IPS-NIHi11 (cell line): ENCODE results near the gene SNRNP35.
"Not testable (repeated sequence)": the region's sequence is repeated elsewhere in the genome, so short reads cannot be mapped to it uniquely, and the experiment has no call there.

Source experiments
- DNase-seq: peaks from one replicate; pipeline ENCODE4 v3.0.0; 2012; ENCODE audit warnings: mixed read lengths, low spot score

SNRNP35 gene

DNA sequence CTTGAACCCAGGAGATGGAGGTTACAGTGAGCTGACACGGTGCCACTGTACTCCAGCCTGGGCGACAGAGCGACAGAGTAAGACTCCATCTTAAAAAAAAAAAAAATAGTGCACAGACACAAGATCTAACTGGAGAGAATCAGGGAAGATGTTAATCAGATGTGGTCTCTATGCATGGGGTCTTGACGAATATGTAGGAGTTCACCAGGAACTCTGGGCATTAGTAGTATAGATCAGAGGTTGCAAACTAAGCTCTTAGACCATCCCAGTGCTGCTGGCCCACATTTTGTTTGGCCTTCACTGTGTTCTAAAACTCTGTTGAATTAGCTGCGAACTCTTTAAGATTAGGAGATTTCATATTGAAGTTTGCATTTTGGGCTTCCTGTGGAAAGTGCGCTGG, 31.6 kb downstream of the SNRNP35 start:
- no peak for DNase-seq

DNA sequence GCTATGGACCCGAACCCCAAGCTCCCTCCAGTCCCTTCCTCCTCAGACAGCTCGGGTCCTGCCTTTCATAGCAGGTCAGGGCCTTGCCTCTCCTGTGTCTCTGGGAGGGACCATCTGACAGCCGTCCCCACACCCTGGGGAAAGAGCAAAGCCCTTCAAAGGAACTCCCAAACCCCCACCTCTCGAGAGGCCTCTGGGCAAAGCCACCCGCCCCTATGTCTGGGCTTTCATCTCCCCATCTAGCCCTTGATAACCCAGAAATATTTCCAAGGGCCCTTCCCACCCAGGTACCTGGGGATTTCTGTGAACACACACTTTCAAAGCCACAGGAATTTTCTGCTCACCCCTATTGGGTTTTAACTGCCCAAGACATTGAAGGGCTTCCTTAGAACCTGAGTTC, 32.1 kb downstream of the SNRNP35 start:
- DNase-seq: no peak

DNA sequence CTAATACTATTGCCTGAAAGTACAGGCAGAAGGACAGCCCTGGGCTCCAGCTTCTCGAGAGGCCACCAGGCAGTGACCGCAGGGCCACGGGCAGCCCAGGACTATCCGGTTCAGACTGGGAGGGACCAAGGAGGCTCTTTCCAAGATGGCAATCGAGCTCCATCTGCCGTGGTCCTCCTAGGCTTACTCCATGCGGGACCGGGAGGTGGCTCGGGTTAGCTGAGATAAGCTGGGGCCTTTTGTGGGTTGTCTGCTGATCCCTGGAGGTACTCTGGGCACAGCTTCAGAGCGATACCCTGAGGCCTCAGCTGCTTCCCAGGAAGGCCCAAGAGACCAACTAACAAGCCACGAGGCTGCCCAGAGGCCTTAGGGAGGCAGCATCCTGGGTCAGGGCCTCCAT, 33.1 kb downstream of the SNRNP35 start:
- no peak for DNase-seq

DNA sequence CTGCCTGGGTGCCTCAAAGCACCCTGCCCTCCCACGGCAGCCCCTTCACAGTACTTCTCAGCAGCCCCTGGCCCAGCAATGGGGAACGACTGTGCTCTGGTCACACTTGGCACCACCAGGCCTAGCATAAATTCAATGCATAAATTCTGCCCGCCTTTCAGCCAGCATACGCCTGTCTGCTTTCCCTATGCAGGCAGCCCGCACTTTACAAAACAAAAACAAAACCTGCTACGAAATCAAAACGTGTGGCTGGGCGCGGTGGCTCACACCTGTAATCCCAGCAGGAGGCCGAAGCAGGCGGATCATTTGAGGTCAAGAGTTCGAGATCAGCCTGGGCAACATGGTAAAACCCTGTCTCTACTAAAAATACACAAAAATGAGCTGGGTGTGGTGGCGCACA, 33.5 kb downstream of the SNRNP35 start:
- DNase-seq: no peak

DNA sequence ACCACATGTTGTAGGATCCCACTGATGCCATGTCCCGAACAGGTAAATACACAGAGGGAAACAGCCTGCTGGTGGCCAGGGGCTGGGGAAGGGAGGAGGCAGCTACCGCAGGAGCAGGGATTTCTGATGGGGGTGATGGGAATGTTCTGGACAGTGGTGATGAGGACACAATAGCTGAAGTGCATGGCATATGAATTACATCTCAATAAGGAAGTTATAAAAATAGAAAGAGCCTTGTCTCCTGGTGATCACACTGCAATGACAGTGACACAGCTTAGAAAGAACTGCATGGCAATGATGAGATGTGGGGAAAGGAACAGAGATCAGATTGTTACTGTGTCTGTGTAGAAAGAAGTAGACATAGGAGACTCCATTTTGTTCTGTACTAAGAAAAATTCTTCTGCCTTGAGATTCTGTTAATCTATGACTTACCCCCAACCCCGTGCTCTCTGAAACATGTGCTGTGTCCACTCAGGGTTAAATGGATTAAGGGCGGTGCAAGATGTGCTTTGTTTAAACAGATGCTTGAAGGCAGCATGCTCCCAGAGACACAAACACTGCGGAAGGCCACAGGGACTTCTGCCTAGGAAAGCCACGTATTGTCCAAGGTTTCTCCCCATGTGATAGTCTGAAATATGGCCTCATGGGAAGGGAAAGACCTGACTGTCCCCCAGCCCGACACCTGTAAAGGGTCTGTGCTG, 34.5 kb downstream of the SNRNP35 start:
- DNase-seq: not testable (repeated sequence)

DNA sequence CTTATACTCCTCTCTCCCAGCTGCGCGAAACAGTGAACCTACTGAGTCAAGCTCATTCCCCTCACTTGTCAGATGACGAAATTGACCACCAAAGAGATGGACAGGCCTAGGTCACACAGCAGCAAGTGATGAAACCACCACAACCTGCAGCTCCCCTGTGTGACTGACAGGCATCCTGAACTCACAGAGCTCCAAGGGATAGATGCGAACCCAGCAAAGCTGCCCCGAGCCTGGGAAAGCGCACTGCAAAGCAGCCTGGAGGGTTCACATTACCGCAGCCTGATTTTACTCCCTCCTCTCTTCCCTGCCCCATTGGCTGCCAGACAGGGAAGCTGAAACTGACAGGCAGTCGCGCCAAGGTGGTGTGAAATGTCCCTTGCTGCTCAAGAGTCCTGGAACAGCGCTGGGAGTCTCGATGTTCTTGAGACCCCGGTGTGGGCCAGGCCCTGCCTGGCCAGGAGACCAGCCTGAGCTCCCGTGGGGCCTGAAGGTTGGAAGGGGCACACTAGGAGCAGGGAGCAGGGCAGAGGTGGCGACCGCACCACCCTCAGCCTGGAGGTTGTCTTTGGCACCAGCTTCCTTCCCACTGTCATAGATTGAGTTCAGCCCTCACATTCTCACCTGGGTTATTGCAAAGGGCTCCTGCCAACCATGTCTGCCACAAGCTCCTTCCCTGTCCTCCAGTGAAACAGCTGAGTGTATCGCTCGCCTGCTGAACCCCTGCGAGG, 36.3 kb downstream of the SNRNP35 start:
- DNase-seq: no peak

DNA sequence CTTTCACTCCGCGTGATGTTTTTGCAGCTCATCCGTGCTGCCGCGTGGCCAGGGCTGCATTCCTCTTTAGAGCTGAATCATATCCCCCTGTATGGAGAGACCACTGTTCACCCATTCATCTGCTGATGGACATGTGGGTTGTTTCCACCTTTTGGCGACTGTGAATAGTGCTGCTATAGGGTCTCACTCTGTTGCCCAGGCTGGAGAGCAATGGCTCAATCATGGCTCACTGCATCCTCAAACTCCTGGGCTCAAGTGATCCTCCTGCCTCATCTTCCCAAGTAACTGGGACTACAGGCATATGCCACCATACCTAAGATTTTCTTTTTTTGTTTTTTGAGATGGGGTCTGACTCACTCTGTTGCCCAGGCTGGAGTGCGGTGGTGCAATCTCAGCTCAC, 39.1 kb downstream of the SNRNP35 start:
- no peak for DNase-seq

DNA sequence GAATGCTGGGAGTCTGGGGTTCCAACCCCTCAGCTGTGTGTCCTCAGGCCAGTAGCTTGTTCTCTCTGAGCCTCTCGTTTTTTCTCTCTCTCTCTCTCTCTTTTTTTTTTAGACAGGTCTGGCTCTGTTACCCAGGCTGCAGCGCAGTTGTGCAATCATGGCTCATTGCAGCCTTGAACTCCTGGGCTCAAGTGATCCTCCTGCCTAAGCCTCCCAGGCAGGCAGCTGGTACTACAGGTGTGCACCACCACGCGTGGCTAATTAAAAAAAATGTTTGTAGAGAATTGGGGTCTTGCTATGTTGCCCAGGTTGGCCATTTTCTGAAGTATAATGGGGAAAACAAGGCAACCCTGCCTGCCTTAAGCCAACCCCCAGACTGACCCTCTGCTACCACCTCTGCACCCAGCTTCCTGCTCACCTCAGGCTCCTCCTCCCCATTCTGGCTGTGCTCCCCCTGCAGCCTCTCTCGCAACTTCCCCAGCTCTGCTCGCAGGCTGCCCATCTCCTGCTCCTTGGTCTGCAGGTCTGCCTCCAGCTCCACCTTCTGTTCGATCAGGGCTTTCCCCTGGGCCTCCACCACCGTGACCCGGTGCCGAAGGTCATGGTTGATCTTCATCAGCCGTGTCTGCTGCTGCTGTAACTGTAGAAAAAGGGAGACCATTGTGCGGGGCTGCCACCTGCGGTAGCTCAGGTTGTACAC, 40.3 kb downstream of the SNRNP35 start:
- DNase-seq: no peak

DNA sequence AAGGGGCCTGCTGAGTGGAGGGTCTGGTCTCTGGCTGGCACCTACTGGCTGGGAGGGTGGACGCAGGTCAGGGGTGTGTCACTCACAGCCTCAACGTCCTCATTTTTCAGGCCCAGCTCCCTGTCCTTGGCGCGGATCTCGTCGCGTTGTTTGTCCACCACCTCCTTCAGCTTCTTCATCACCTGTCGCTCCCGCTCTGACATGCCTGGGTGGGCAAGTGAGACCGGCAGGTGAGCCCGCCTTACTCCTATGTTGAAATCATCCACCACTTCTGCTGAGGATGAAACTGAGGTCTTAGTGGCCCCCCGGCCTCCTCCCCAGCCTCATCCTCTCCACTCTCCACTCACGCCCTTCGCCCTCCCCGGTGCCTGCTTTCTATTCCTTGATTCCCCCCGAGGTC, 41.4 kb downstream of the SNRNP35 start:
- DNase-seq: no peak

DNA sequence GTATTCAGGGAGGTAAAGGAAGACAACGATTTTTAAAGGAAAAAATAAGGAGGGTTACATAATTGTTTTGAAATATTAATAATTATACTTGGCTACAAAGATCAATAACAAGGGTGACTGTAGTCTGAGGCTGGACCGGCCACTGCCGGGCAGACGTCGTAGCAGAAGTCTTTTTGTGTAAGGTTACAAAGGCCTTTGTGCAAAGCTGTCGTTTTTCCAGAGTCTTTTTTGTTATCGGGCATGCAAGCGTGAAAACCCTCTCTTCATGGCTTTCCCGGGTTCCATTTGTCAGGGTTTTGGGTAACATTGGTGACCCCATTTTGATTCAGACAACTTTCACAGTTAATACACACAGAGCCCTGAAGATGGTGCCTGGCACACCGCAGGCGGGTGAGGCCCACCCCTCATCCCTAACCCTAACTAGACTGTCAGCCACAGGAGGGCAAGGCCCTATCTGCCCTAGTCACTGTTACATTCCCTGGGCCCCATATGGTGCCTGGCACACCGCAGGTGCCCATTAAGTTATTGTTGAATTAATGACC, 44.3 kb downstream of the SNRNP35 start:
- no peak for DNase-seq

DNA sequence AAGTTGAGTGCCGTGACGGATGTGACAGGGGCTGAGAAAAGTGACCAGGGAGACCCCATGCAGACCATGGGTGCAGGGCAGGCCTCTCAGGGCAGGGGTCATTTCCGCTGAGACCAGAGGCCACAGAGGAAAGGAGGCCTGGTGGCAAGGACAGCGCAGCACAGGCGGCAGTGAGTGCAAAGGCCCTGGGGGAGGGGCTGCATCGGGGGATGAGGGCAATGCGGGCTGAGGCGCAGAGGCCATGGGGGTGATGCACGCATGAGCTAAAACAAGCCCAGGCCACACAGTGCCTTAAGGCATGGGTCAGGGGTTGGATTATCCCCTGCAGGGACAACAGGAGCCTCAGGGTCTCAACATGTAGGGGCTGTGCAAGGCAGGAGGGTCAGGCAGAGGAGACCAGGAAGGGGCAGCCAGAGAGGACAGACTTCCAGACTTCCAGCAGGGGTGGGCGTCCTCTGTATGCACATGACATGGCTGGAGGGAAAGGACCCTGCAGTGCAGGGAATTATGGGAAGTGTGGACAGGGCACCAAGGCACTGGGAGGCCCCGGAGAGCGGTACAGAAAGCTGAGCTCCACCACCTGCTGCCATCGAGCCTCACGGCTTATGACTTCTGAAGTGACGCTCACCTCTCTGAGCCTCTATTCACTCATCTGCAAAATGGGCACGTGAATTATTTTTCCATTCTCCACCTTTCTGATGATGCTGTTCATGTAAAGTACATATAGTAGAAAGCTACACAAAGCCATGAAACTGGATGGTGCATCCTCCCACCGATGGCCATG, 48.3 kb downstream of the SNRNP35 start:
- DNase-seq: no peak

DNA sequence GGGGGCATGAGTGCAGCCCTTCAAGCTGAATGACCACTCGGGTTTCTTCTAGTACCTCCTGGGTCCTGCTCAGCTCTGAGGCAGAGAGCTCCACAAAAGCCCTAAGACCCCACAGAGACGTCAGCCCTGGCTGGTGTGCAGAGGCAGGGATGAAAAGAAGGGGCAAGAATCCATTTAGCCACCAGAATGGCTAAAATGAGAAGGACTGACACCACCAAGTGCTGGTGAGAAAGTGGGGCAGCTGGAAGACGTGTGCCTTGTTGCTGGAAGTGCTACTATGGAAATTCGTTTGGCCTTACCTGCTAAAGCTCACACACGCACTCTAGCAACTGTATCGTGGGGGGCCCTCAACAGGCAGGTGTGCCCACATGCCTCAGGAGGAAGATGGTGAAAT, 48.9 kb downstream of the SNRNP35 start:
- DNase-seq: no peak

DNA sequence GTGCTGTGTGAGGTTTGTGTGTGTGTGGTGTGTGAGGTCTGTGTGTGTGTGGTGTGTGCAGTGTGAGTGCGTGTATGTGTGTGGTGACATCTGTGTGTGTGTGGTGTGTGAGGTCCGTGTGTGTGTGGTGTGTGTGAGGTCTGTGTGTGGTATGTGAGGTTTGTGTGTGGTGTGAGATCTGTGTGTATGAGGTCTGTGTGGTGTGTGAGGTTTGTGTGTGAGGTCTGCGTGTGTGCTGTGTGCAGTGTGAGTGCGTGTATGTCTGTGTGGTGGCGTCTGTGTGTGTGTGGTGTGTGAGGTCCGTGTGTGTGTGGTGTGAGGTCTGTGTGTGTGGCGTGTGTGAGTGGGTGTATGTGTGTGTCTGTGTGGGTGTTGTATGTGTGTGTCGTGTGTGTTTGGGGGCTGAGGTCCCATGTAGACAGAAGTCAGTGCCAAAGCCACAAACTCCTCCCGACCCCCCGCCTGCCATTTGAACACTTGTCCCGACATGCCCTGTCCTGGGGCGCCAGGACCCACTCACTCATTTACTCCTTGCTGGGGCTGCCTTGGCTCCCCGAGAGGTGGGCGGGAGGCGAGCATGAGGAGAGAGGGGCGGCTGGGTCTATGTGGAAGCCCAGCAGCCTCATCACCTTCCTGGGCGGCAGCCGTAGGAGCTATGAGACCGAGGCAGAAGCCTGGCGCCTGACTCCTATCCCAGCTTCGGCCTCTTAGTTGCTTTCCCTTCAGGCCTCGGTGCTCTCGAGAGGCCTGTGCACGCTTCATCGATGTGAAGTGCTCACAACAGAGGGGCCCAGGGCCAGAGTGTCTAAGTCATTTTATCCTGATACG, 55.1 kb downstream of the SNRNP35 start:
- no peak for DNase-seq

DNA sequence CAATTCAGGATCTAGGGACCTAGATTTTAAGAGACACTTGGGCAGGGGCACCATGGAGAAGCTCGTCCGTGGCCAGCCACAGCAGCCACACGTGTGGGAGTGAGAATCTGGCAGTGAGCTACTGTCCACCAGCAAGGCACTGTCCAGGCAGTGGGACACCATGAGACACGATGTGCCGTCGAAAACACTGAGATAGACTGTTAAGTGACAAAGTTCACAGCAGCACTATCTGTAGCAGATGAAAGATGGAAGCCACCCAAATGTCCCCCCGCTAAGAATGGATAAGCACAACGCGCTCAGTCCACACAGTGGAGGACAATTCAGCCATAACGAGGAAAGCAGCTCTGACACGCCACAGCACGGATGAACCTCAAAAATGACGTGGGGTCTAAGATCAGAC, 55.9 kb downstream of the SNRNP35 start:
- no peak for DNase-seq

DNA sequence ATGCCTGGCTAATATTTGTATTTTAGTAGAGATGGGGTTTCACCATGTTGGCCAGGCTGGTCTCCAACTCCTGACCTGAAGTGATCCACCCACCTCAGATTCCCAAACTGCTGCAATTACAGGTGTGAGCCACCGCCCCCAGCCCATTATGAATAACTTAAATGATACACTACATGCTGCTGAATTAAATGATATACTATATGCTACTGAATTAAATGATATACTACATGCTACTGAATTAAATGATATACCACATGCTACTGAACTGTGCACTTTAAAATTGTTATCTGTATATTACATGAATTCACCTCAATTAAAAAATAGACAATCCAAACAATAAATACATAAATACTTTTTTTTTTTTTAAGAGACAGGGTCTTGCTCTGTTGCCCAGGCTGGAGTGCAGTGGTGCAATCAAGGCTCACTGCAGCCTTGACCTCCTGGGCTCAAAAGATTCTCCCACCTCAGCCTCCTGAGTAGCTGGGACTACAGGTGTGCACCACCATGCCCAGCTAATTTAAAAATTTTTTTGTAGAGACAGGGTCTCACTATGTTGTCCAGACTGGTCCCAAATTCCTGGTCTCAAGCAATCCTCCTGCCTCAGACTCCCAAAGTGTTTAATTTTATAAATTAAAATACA, 56.8 kb downstream of the SNRNP35 start:
- not testable (repeated sequence) for DNase-seq

DNA sequence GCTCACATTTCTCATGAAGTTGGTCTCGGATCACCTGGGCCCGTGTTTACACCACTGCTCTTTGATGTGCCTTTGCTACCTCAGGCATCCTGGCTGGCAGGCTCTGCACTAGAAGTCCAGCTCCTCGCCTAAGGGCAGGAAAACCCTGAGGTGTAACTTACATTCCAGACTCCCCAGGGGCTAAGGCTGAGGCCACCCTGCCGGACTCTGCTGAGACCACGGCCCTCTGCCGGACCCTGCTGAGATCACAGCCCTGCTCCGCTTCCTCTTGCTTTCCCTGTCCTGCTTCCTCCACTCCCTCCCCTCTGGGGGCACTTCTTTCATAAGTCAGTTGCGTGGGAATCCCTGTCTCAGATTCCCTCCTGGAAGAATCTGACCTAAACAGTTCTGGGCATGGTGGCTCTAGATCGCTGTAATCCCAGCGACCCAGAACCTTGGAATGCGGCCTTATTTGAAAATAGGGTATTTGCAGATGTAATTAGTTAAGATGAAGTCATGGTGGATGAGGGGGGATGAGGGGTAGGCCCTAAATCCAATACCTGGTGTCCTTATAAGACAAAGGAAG, 58.4 kb downstream of the SNRNP35 start:
- DNase-seq: peak; percentile 36
